Testis (tissue), 3 donors: ENCODE data around the gene APBA1. TPM values are rescaled to one million over a fixed set of nuclear protein-coding genes. Genes with fewer than 3 reads are reported as not detected.

Source experiments
- DNase-seq: peaks from one replicate; pipeline ENCODE4 v3.0.0-alpha.2; 2019
- H3K27ac ChIP-seq, 2 donors: fragments of 200-600 bp; sonication (generic); one replicate each; pipeline ENCODE4 v1.5.1; 2019
- H3K27me3 ChIP-seq: fragments of 200-600 bp; sonication (generic); one replicate; pipeline ENCODE4 v1.5.1; 2019
- H3K36me3 ChIP-seq: fragments of 200-600 bp; sonication (generic); one replicate; pipeline ENCODE4 v1.5.1; 2017; ENCODE audit warnings: low read depth; ENCODE audit errors: missing control alignments
- H3K4me1 ChIP-seq: fragments of 200-600 bp; sonication (generic); one replicate; pipeline ENCODE4 v1.5.1; 2019
- H3K4me3 ChIP-seq, 2 donors: fragments of 200-600 bp; sonication (generic); one replicate each; pipeline ENCODE4 v1.5.1; 2017 to 2019
- H3K9me3 ChIP-seq: fragments of 200-600 bp; sonication (generic); one replicate; pipeline ENCODE4 v1.5.1; 2017
- CTCF ChIP-seq, 3 experiments: fragments of 450-650 bp in 2 of 3; fragments of 200-600 bp in 1 of 3; sonication (generic) in 1 of 3; IDR thresholded peaks; one replicate each; pipeline ENCODE4 v1.5.1; 2016 to 2019; ENCODE audit warnings: antibody characterized with exemption in 3 of 3, mild to moderate bottlenecking in 2 of 3, moderate library complexity in 1 of 3
- POLR2A ChIP-seq: fragments of 450-650 bp; IDR thresholded peaks from one replicate; pipeline ENCODE4 v1.6.1; 2017; ENCODE audit warnings: antibody characterized with exemption, mild to moderate bottlenecking, moderate library complexity
- WGBS, 2 donors: methylation state at CpG; one replicate each; pipeline ENCODE4 v1.1.5; 2018; 5-methylcytosine and 5-hydroxymethylcytosine counted together
- intact Hi-C: fragments of 100-400 bp; cut with DNase I; formaldehyde crosslinking; loops from one replicate; pipeline ENCODE4 v1.15.1; 2023; ENCODE audit warnings: low total_unique reads
- polyA plus RNA-seq: library from polyadenylated mRNA; stranded (reverse); fragments of 350-450 nt; fragmentation: Illumina TruSeq; extraction: RNeasy Lipid Tissue Mini Kit (QIAGEN cat#74804); gene quantifications from one replicate; pipeline ENCODE4 v1.2.3, GENCODE V29; 2014; ENCODE audit warnings: low read depth, low replicate concordance; ENCODE audit not compliant: insufficient read depth
- total RNA-seq, 2 donors: library from RNA; depleted of rRNA; stranded (reverse); fragments of >200 nt; gene quantifications; one replicate each; pipeline ENCODE4 v1.2.3, GENCODE V29; 2016

The APBA1 gene
- total and polyA plus RNA-seq, 3 donors from 2014 or later = 7.7 to 11.9 (median 9.4) TPM

- TF ChIP-seq CTCF (IDR thresholded peaks at IDR 0.05) (no peak), POLR2A (no peak)
- Histone ChIP-seq H3K4me3 (no peak overlapping the region), H3K27me3 (no peaks in the 10 kb centered on the region), H3K4me1 (no peaks in the 10 kb centered on the region), H3K36me3 (no peaks in the 10 kb centered on the region), H3K9me3 (no peaks in the 10 kb centered on the region), H3K27ac (no peak overlapping the region)
- intact Hi-C loops = no loop called here
- 90 to 96% methylated on average over 1 of the region's 1 CpG for WGBS, 2 donors
- no peak for DNase-seq
Observed at GRCh38 chr9:69643098-69643497, 29.1 kb downstream of the APBA1 start.

GRCh38 chr9:69637817-69638200 lies 34.4 kb downstream of the APBA1 start:
- no peak overlapping the region for H3K27ac ChIP-seq
- H3K9me3 ChIP-seq = no peaks in the 10 kb centered on the region
- no peaks in the 10 kb centered on the region for H3K4me1 ChIP-seq
- intact Hi-C loops = no loop called here
- no peaks in the 10 kb centered on the region for H3K36me3 ChIP-seq
- no peak for TF ChIP-seq CTCF (IDR thresholded peaks at IDR 0.05)
- no peak for TF ChIP-seq POLR2A
- no peaks in the 10 kb centered on the region for H3K27me3 ChIP-seq
- no peak overlapping the region for H3K4me3 ChIP-seq
- no peak for DNase-seq

GRCh38 chr9:69637193-69637816 lies 34.9 kb downstream of the APBA1 start:
- Histone ChIP-seq H3K9me3 (no peaks in the 10 kb centered on the region), H3K27me3 (no peaks in the 10 kb centered on the region), H3K36me3 (no peaks in the 10 kb centered on the region), H3K27ac (no peak overlapping the region), H3K4me3 (no peak overlapping the region), H3K4me1 (no peaks in the 10 kb centered on the region)
- 95 to 96% methylated on average over 2 of the region's 2 CpGs for WGBS, 2 donors
- no peak for DNase-seq
- intact Hi-C loops = no loop called here
- TF ChIP-seq CTCF (IDR thresholded peaks at IDR 0.05) (no peak), POLR2A (no peak)

- 88 to 90% methylated on average over 1 of the region's 1 CpG for WGBS, 2 donors
- no peak overlapping the region for H3K4me3 ChIP-seq
- intact Hi-C loops = no loop called here
Observed at GRCh38 chr9:69633716-69634115, 38.5 kb downstream of the APBA1 start.

More at GRCh38 chr9:69633716-69634115, 38.5 kb downstream of the APBA1 start:
- H3K27ac ChIP-seq = no peak overlapping the region
- H3K4me1 ChIP-seq = no peaks in the 10 kb centered on the region
- H3K27me3 ChIP-seq = no peaks in the 10 kb centered on the region
- TF ChIP-seq POLR2A (no peak), CTCF (IDR thresholded peaks at IDR 0.05) (no peak)
- H3K9me3 ChIP-seq = no peaks in the 10 kb centered on the region
- no peak for DNase-seq
- no peaks in the 10 kb centered on the region for H3K36me3 ChIP-seq
